ENCODE measurements around the gene NDUFAF3.

The NDUFAF3 gene

GRCh38 chr3:49019941-49020329, 2.0 kb upstream of the NDUFAF3 start:
- no peak for FAIRE-seq

GRCh38 chr3:49020330-49021212, 1.4 kb upstream of the NDUFAF3 start:
- FAIRE-seq, result no peak

- no peak for FAIRE-seq
These were observed 608 bp upstream of the NDUFAF3 start for GRCh38 chr3:49021213-49021812.

- FAIRE-seq, result no peak
These were observed 809 bp downstream of the NDUFAF3 start for GRCh38 chr3:49022688-49023171.

- FAIRE-seq, result no peak
These were observed 1.9 kb downstream of the NDUFAF3 start for GRCh38 chr3:49023775-49024174.

GRCh38 chr3:49024449-49024848, 2.5 kb downstream of the NDUFAF3 start:
- FAIRE-seq, result no peak

GRCh38 chr3:49025005-49025792, 3.3 kb downstream of the NDUFAF3 start:
- no peak for FAIRE-seq

- no peak for FAIRE-seq
These were observed 4.0 kb downstream of the NDUFAF3 start for GRCh38 chr3:49025793-49026520.

- FAIRE-seq, result no peak
These were observed 4.6 kb downstream of the NDUFAF3 start for GRCh38 chr3:49026536-49026935.

- FAIRE-seq, result no peak
These were observed 5.7 kb downstream of the NDUFAF3 start for GRCh38 chr3:49027634-49028033.

GRCh38 chr3:49028298-49028672, 6.4 kb downstream of the NDUFAF3 start:
- no peak for FAIRE-seq

GRCh38 chr3:49028673-49029562, 7.0 kb downstream of the NDUFAF3 start, which contains the start of gene IMPDH2:
TSS of gene IMPDH2 (minus strand) at chr3:49029398. CDS start at chr3:49029350, 48 bp downstream.
- no peak for FAIRE-seq

GRCh38 chr3:49029563-49029884, 7.6 kb downstream of the NDUFAF3 start:
- peak; percentile 58 for FAIRE-seq

- no peak for FAIRE-seq
These were observed 8.4 kb downstream of the NDUFAF3 start for GRCh38 chr3:49030321-49030720.

- FAIRE-seq, result no peak
These were observed 10.9 kb downstream of the NDUFAF3 start for GRCh38 chr3:49032646-49033304.

- FAIRE-seq, result no peak
These were observed 12.7 kb downstream of the NDUFAF3 start for GRCh38 chr3:49034650-49035049.

- FAIRE-seq, result no peak
These were observed 13.4 kb downstream of the NDUFAF3 start for GRCh38 chr3:49035281-49035680.

GRCh38 chr3:49053543-49053942, 31.6 kb downstream of the NDUFAF3 start:
- no peak for FAIRE-seq

GRCh38 chr3:49054344-49054862, 32.5 kb downstream of the NDUFAF3 start:
- no peak for FAIRE-seq

- no peak for FAIRE-seq
These were observed 35.3 kb downstream of the NDUFAF3 start for GRCh38 chr3:49057268-49057667.

GRCh38 chr3:49058011-49058410, 36.1 kb downstream of the NDUFAF3 start:
- FAIRE-seq, result no peak

Measured in islet of Langerhans (tissue), 1 donor.